ENCODE measurements around the gene INPP1. TPM values are rescaled to one million over a fixed set of nuclear protein-coding genes. Genes with fewer than 3 reads are reported as not detected.

INPP1 gene
- polyA plus RNA-seq, 1 donor (not counting 4 experiments of a cell fraction or from before 2014, with no cell fraction given) = 6.3 TPM

GRCh38 chr2:190387422-190387821 lies 44.0 kb downstream of the INPP1 start:
- TF ChIP-seq, protein P1, sequence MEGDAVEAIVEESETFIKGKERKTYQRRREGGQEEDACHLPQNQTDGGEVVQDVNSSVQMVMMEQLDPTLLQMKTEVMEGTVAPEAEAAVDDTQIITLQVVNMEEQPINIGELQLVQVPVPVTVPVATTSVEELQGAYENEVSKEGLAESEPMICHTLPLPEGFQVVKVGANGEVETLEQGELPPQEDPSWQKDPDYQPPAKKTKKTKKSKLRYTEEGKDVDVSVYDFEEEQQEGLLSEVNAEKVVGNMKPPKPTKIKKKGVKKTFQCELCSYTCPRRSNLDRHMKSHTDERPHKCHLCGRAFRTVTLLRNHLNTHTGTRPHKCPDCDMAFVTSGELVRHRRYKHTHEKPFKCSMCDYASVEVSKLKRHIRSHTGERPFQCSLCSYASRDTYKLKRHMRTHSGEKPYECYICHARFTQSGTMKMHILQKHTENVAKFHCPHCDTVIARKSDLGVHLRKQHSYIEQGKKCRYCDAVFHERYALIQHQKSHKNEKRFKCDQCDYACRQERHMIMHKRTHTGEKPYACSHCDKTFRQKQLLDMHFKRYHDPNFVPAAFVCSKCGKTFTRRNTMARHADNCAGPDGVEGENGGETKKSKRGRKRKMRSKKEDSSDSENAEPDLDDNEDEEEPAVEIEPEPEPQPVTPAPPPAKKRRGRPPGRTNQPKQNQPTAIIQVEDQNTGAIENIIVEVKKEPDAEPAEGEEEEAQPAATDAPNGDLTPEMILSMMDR (optimal IDR thresholded peaks at IDR 0.05 in 1 of 3, IDR thresholded peaks at IDR 0.05 in 1 of 3, conservative IDR thresholded peaks at IDR 0.05 in 1 of 3; ENCODE audit: extremely low read depth in 1 of 3, insufficient read depth in 2 of 3, low read length in 3 of 3) = no peak
- no peak for TF ChIP-seq EZH2 (IDR thresholded peaks at IDR 0.05; ENCODE audit: low read length)

GRCh38 chr2:190396271-190396670 lies 52.9 kb downstream of the INPP1 start:
- no peak for FAIRE-seq
- dilution Hi-C loops (cut with MboI; ENCODE audit: extremely low pct_ligation_motif_present, low sequenced_read_pairs) = no loop called here

More at GRCh38 chr2:190387422-190387821, 44.0 kb downstream of the INPP1 start:
- Histone ChIP-seq H3K36me3 (ENCODE audit: control insufficient read depth in 2 of 2, extremely low read depth in 1 of 2, insufficient read depth in 2 of 2, low read length in 2 of 2) (no peaks in the 10 kb centered on the region), H3K4me3 (ENCODE audit: control insufficient read depth in 2 of 3, extremely low read depth in 1 of 3, insufficient read depth in 2 of 3, low read depth in 1 of 3, low read length in 3 of 3) (no peak overlapping the region), H3K9me1 (ENCODE audit: control insufficient read depth, extremely low read depth, insufficient read depth, low read length) (no peaks in the 10 kb centered on the region), H3K4me2 (ENCODE audit: control insufficient read depth, extremely low read depth, insufficient read depth, low read depth, low read length) (no peak overlapping the region), H3K9me3 (ENCODE audit: control insufficient read depth, low read depth, low read length) (no peaks in the 10 kb centered on the region), H3K27me3 (ENCODE audit: control insufficient read depth, extremely low read depth, insufficient read depth, low read length) (no peaks in the 10 kb centered on the region), H2AFZ (ENCODE audit: control insufficient read depth, low read length) (no peak overlapping the region), H3K79me2 (ENCODE audit: control insufficient read depth, insufficient read depth, low read length) (no peaks in the 10 kb centered on the region), H3K9ac (ENCODE audit: control insufficient read depth, extremely low read depth, insufficient read depth, low read length) (no peak overlapping the region), H3K4me1 (ENCODE audit: control insufficient read depth, extremely low read depth, insufficient read depth, low read length) (no peaks in the 10 kb centered on the region), H3K27ac (ENCODE audit: control insufficient read depth, insufficient read depth, low read length) (no peak overlapping the region), H4K20me1 (ENCODE audit: control insufficient read depth, extremely low read depth, insufficient read depth, low read length) (no peaks in the 10 kb centered on the region)
- no peak for DNase-seq (ENCODE audit: low read depth, low spot score)
- dilution Hi-C loops (cut with MboI; ENCODE audit: extremely low pct_ligation_motif_present, low sequenced_read_pairs) = no loop called here
- no peak for FAIRE-seq

More at GRCh38 chr2:190396271-190396670, 52.9 kb downstream of the INPP1 start:
- H3K4me1 ChIP-seq (ENCODE audit: control insufficient read depth, extremely low read depth, insufficient read depth, low read length) = no peaks in the 10 kb centered on the region
- H3K27me3 ChIP-seq (ENCODE audit: control insufficient read depth, extremely low read depth, insufficient read depth, low read length) = no peaks in the 10 kb centered on the region
- no peak overlapping the region for H2AFZ ChIP-seq (ENCODE audit: control insufficient read depth, low read length)
- H3K4me3 ChIP-seq (ENCODE audit: control insufficient read depth in 2 of 3, extremely low read depth in 1 of 3, insufficient read depth in 2 of 3, low read depth in 1 of 3, low read length in 3 of 3) = no peak overlapping the region
- DNase-seq (ENCODE audit: low read depth, low spot score) = no peak
- H3K9me1 ChIP-seq (ENCODE audit: control insufficient read depth, extremely low read depth, insufficient read depth, low read length) = no peaks in the 10 kb centered on the region
- H3K27ac ChIP-seq (ENCODE audit: control insufficient read depth, insufficient read depth, low read length) = no peak overlapping the region
- H3K79me2 ChIP-seq (ENCODE audit: control insufficient read depth, insufficient read depth, low read length) = no peaks in the 10 kb centered on the region
- TF ChIP-seq, protein P1 (optimal IDR thresholded peaks at IDR 0.05 in 1 of 3, IDR thresholded peaks at IDR 0.05 in 1 of 3, conservative IDR thresholded peaks at IDR 0.05 in 1 of 3; ENCODE audit: extremely low read depth in 1 of 3, insufficient read depth in 2 of 3, low read length in 3 of 3) = no peak
- no peak for TF ChIP-seq EZH2 (IDR thresholded peaks at IDR 0.05; ENCODE audit: low read length)
- H4K20me1 ChIP-seq (ENCODE audit: control insufficient read depth, extremely low read depth, insufficient read depth, low read length) = no peaks in the 10 kb centered on the region
- H3K4me2 ChIP-seq (ENCODE audit: control insufficient read depth, extremely low read depth, insufficient read depth, low read depth, low read length) = no peak overlapping the region
- no peaks in the 10 kb centered on the region for H3K9me3 ChIP-seq (ENCODE audit: control insufficient read depth, low read depth, low read length)
- no peak overlapping the region for H3K9ac ChIP-seq (ENCODE audit: control insufficient read depth, extremely low read depth, insufficient read depth, low read length)
- no peaks in the 10 kb centered on the region for H3K36me3 ChIP-seq (ENCODE audit: control insufficient read depth in 2 of 2, extremely low read depth in 1 of 2, insufficient read depth in 2 of 2, low read length in 2 of 2)
